GM06990 (cell line): Measurements from ENCODE around the gene LPAR4.
A peak's percentile ranks its signal among the peaks of the same experiment; 100 is the strongest.

ENCODE experiments used
- DNase-seq: peaks from one replicate; pipeline ENCODE4 v3.0.0-alpha.2; 2011; ENCODE audit not compliant: insufficient read length; ENCODE audit errors: extremely low read depth
- H3K27me3 ChIP-seq: replicated peaks from 2 replicates; pipeline ENCODE4 v1.6.0; 2011; ENCODE audit warnings: low read length; ENCODE audit not compliant: control insufficient read depth, insufficient read depth
- H3K36me3 ChIP-seq: 2 replicates; pipeline ENCODE4 v1.5.1; 2011; ENCODE audit warnings: low read length; ENCODE audit not compliant: control insufficient read depth, insufficient read depth
- H3K4me3 ChIP-seq: replicated peaks from 2 replicates; pipeline ENCODE4 v1.5.1; 2011; ENCODE audit warnings: low read depth, mild to moderate bottlenecking, control low read depth, low read length
- CTCF ChIP-seq: IDR thresholded peaks from 2 replicates; pipeline ENCODE4 v1.5.1; 2011; ENCODE audit warnings: low read length, control low read depth, mild to moderate bottlenecking, inconsistent platforms; ENCODE audit not compliant: insufficient read depth, poor library complexity, severe bottlenecking

LPAR4 gene

GRCh38 chrX:78747489-78747888, at the start of gene LPAR4:
Gene LPAR4 (plus strand): TSS chrX:78747720. CDS start chrX:78754870, 7,150 bp downstream.
- Histone ChIP-seq H3K36me3 (no peaks in the 10 kb centered on the region), H3K4me3 (no peak within 1 kb of the TSS), H3K27me3 (no peaks in the 10 kb centered on the region)
- no peak for DNase-seq
- TF ChIP-seq CTCF = no peak

GRCh38 chrX:78706071-78706470, 41.4 kb upstream of the LPAR4 start:
- no peaks in the 10 kb centered on the region for H3K36me3 ChIP-seq
- no peak for TF ChIP-seq CTCF
- H3K4me3 ChIP-seq = no peak overlapping the region
- DNase-seq = no peak
- no peaks in the 10 kb centered on the region for H3K27me3 ChIP-seq

GRCh38 chrX:78708262-78708661, 39.3 kb upstream of the LPAR4 start:
- DNase-seq = no peak
- H3K4me3 ChIP-seq = no peak overlapping the region
- TF ChIP-seq CTCF = peak; percentile 45
- H3K36me3 ChIP-seq = no peaks in the 10 kb centered on the region
- no peaks in the 10 kb centered on the region for H3K27me3 ChIP-seq

GRCh38 chrX:78708816-78709215, 38.7 kb upstream of the LPAR4 start:
- no peaks in the 10 kb centered on the region for H3K27me3 ChIP-seq
- TF ChIP-seq CTCF = no peak

GRCh38 chrX:78710171-78710570, 37.3 kb upstream of the LPAR4 start:
- DNase-seq = peak; percentile 5
- Histone ChIP-seq H3K36me3 (no peaks in the 10 kb centered on the region), H3K27me3 (no peaks in the 10 kb centered on the region), H3K4me3 (no peak overlapping the region)
- TF ChIP-seq CTCF = no peak

More at GRCh38 chrX:78708816-78709215, 38.7 kb upstream of the LPAR4 start:
- Histone ChIP-seq H3K36me3 (no peaks in the 10 kb centered on the region), H3K4me3 (no peak overlapping the region)
- no peak for DNase-seq

GRCh38 chrX:78712336-78712735, 35.2 kb upstream of the LPAR4 start:
- Histone ChIP-seq H3K4me3 (no peak overlapping the region), H3K36me3 (no peaks in the 10 kb centered on the region), H3K27me3 (no peaks in the 10 kb centered on the region)
- no peak for DNase-seq
- no peak for TF ChIP-seq CTCF
